ENCODE data around the gene OPA1. TPM values are rescaled to one million over a fixed set of nuclear protein-coding genes. Genes with fewer than 3 reads are reported as not detected.

OPA1 gene
- polyA plus RNA-seq, 1 donor (not counting 4 experiments of a cell fraction or from before 2014, with no cell fraction given) = 50.1 TPM

- no peak overlapping the region for H3K4me3 ChIP-seq (ENCODE audit: control insufficient read depth in 2 of 3, extremely low read depth in 1 of 3, insufficient read depth in 2 of 3, low read depth in 1 of 3, low read length in 3 of 3)
- H3K9ac ChIP-seq (ENCODE audit: control insufficient read depth, extremely low read depth, insufficient read depth, low read length) = no peak overlapping the region
- H4K20me1 ChIP-seq (ENCODE audit: control insufficient read depth, extremely low read depth, insufficient read depth, low read length) = no peaks in the 10 kb centered on the region
- H3K9me3 ChIP-seq (ENCODE audit: control insufficient read depth, low read depth, low read length) = no peaks in the 10 kb centered on the region
- dilution Hi-C loops (cut with MboI; ENCODE audit: extremely low pct_ligation_motif_present, low sequenced_read_pairs) = no loop called here
- H3K4me2 ChIP-seq (ENCODE audit: control insufficient read depth, extremely low read depth, insufficient read depth, low read depth, low read length) = no peak overlapping the region
- no peaks in the 10 kb centered on the region for H3K27me3 ChIP-seq (ENCODE audit: control insufficient read depth, extremely low read depth, insufficient read depth, low read length)
- FAIRE-seq = no peak
- no peaks in the 10 kb centered on the region for H3K79me2 ChIP-seq (ENCODE audit: control insufficient read depth, insufficient read depth, low read length)
- no peaks in the 10 kb centered on the region for H3K4me1 ChIP-seq (ENCODE audit: control insufficient read depth, extremely low read depth, insufficient read depth, low read length)
- no peak for DNase-seq (ENCODE audit: low read depth, low spot score)
- no peaks in the 10 kb centered on the region for H3K36me3 ChIP-seq (ENCODE audit: control insufficient read depth in 2 of 2, extremely low read depth in 1 of 2, insufficient read depth in 2 of 2, low read length in 2 of 2)
- TF ChIP-seq EZH2 (IDR thresholded peaks at IDR 0.05; ENCODE audit: low read length) = no peak
- TF ChIP-seq, protein P1, sequence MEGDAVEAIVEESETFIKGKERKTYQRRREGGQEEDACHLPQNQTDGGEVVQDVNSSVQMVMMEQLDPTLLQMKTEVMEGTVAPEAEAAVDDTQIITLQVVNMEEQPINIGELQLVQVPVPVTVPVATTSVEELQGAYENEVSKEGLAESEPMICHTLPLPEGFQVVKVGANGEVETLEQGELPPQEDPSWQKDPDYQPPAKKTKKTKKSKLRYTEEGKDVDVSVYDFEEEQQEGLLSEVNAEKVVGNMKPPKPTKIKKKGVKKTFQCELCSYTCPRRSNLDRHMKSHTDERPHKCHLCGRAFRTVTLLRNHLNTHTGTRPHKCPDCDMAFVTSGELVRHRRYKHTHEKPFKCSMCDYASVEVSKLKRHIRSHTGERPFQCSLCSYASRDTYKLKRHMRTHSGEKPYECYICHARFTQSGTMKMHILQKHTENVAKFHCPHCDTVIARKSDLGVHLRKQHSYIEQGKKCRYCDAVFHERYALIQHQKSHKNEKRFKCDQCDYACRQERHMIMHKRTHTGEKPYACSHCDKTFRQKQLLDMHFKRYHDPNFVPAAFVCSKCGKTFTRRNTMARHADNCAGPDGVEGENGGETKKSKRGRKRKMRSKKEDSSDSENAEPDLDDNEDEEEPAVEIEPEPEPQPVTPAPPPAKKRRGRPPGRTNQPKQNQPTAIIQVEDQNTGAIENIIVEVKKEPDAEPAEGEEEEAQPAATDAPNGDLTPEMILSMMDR (optimal IDR thresholded peaks at IDR 0.05 in 1 of 3, IDR thresholded peaks at IDR 0.05 in 1 of 3, conservative IDR thresholded peaks at IDR 0.05 in 1 of 3; ENCODE audit: extremely low read depth in 1 of 3, insufficient read depth in 2 of 3, low read length in 3 of 3) = no peak
- H3K9me1 ChIP-seq (ENCODE audit: control insufficient read depth, extremely low read depth, insufficient read depth, low read length) = no peaks in the 10 kb centered on the region
- no peak overlapping the region for H2AFZ ChIP-seq (ENCODE audit: control insufficient read depth, low read length)
- no peak overlapping the region for H3K27ac ChIP-seq (ENCODE audit: control insufficient read depth, insufficient read depth, low read length)
Measured at GRCh38 chr3:193708270-193708669, 115.3 kb downstream of the OPA1 start.

- H2AFZ ChIP-seq (ENCODE audit: control insufficient read depth, low read length) = no peak overlapping the region
- DNase-seq (ENCODE audit: low read depth, low spot score) = no peak
- no peak overlapping the region for H3K27ac ChIP-seq (ENCODE audit: control insufficient read depth, insufficient read depth, low read length)
- H3K4me3 ChIP-seq (ENCODE audit: control insufficient read depth in 2 of 3, extremely low read depth in 1 of 3, insufficient read depth in 2 of 3, low read depth in 1 of 3, low read length in 3 of 3) = no peak overlapping the region
- no peak for FAIRE-seq
- H3K9me1 ChIP-seq (ENCODE audit: control insufficient read depth, extremely low read depth, insufficient read depth, low read length) = no peaks in the 10 kb centered on the region
- H3K4me1 ChIP-seq (ENCODE audit: control insufficient read depth, extremely low read depth, insufficient read depth, low read length) = no peaks in the 10 kb centered on the region
- TF ChIP-seq EZH2 (IDR thresholded peaks at IDR 0.05; ENCODE audit: low read length) = no peak
- TF ChIP-seq, protein P1 (optimal IDR thresholded peaks at IDR 0.05 in 1 of 3, IDR thresholded peaks at IDR 0.05 in 1 of 3, conservative IDR thresholded peaks at IDR 0.05 in 1 of 3; ENCODE audit: extremely low read depth in 1 of 3, insufficient read depth in 2 of 3, low read length in 3 of 3) = no peak
- H3K27me3 ChIP-seq (ENCODE audit: control insufficient read depth, extremely low read depth, insufficient read depth, low read length) = no peaks in the 10 kb centered on the region
- peaks cover 6% of the 10 kb centered on the region for H3K9me3 ChIP-seq (ENCODE audit: control insufficient read depth, low read depth, low read length)
- H3K36me3 ChIP-seq (ENCODE audit: control insufficient read depth in 2 of 2, extremely low read depth in 1 of 2, insufficient read depth in 2 of 2, low read length in 2 of 2) = no peaks in the 10 kb centered on the region
- dilution Hi-C loops (cut with MboI; ENCODE audit: extremely low pct_ligation_motif_present, low sequenced_read_pairs) = no loop called here
- no peaks in the 10 kb centered on the region for H3K79me2 ChIP-seq (ENCODE audit: control insufficient read depth, insufficient read depth, low read length)
- no peak overlapping the region for H3K9ac ChIP-seq (ENCODE audit: control insufficient read depth, extremely low read depth, insufficient read depth, low read length)
- no peak overlapping the region for H3K4me2 ChIP-seq (ENCODE audit: control insufficient read depth, extremely low read depth, insufficient read depth, low read depth, low read length)
- H4K20me1 ChIP-seq (ENCODE audit: control insufficient read depth, extremely low read depth, insufficient read depth, low read length) = no peaks in the 10 kb centered on the region
Measured at GRCh38 chr3:193710286-193711165, 117.5 kb downstream of the OPA1 start.
